ENCODE results near the gene ZDHHC24. TPM values are rescaled to one million over a fixed set of nuclear protein-coding genes. Genes with fewer than 3 reads are reported as not detected.

Gene ZDHHC24, protein sequence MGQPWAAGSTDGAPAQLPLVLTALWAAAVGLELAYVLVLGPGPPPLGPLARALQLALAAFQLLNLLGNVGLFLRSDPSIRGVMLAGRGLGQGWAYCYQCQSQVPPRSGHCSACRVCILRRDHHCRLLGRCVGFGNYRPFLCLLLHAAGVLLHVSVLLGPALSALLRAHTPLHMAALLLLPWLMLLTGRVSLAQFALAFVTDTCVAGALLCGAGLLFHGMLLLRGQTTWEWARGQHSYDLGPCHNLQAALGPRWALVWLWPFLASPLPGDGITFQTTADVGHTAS
- 5.8 to 15.5 TPM (median 14.5 TPM) in 5 replicates for total RNA-seq (2022; extraction: Qiagen RNA extraction; ENCODE audit: low read depth)

DNA sequence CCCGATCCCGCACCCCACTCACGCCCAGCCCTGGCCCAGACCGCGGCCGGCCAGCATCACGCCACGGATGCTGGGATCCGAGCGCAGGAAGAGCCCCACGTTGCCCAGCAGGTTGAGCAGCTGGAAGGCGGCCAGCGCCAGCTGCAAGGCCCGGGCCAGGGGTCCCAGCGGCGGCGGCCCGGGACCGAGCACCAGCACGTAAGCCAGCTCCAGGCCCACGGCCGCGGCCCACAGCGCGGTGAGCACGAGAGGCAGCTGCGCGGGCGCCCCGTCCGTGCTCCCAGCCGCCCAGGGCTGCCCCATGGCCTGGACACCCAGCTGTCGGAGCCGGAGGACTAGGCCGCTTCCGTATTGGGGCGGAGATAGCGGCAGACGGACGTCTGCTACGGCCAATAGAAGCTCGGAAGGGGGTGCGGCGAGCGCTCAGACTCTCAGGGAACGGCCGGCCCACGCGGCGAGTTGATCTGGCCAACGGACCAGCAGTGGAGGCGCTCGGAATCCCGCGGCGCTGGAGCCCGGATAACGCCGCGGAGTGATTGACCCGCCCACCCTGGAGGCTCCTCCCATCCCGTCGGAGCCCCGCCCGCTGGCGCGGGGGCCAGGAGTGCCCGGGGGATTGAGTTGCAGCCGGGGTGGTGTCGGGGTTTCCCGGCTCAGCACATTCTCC lies at the start of gene ZDHHC24:
Gene ZDHHC24, minus strand, starts transcription at position 348 of the 667 bp plus-strand sequence. Its CDS starts 45 bp downstream, at position 303.

DNA sequence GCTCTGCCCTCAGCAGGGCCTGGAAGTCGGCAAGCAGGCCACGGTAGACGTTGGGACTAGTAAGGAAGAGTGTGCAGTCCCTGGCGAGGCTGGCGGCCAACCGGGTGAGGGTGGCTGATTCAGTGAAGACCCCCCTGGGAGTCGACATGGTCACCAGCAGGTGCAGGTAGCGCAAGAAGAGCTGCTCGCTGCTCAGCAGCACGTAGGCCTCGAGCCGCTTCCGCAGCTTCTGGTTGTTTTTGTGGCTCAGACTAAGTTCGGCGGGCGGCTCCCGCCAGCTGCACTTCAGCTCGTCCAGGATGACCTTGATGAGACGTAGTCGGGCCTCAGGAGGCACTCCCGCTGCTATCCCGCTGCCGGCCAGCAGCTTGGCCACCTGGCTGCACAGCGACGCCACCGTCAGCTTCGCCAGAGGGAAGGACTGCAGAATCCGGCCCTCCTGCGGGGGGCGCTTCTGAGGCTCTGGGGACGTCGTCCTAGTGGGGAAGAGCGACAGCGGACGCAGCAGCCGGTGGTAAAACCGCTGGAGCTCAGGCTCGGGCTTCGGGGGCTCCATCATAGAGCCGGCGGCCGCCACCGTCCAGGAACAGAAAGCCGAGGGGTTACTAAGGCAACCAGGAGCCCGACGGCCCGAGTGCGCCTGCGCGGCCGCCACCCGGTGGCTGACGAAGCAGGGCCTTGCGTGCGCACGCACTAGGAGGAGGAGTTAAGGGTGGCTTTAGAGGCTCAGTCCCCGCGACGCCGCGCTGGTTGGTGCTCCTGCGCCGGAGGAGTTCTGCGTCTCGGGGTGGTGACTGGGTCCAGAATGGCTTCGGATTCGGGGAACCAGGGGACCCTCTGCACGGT lies 46.8 kb upstream of the ZDHHC24 start, which contains the start of the genes CCDC87 and CCS:
Gene CCDC87, minus strand, starts transcription at position 607 of the 846 bp plus-strand sequence. Its CDS starts 48 bp downstream, at position 559.
Gene CCS, plus strand, starts transcription at position 729 of the 846 bp plus-strand sequence. Its CDS starts 77 bp downstream, at position 806.

DNA sequence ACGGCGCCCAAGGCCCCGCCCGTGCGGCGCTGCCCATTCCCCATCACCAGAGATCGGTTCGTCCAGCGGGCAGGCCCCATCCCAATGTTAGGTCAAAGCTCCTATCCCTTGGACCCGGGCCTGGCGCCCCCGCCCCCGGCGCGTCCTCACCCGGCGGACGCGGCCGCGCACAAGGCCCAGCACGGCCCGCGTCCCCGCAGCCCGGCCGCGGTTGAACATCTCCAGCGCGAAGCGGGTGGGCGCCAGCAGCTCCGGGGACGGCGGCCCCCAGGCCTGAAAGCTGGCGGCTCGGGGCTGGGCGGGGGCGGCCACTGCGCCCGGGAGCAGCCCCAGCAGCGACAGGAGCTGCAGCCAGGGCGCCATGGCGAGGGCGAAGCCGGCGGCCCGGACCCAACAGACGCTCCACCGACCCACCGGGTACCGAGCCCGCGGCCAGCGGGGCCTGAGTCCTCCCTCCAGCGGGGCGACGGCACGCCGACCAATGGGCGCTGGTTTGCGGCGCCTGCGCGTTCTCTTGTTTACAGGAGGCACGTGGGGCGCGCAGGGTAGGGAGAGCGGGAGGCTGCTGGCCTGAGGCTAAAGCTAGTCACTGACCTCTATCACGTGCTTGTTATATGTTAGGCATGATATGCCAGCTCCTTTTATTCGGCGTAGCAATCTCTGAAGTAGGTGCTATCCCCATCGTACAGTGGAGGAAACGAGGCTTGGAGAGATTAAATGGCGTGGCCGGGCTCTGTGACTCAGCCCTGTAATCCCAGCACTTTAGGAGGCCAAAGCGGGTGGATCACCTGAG lies 22.5 kb upstream of the ZDHHC24 start, which contains the start of gene CTSF:
Gene CTSF, minus strand, starts transcription at position 483 of the 793 bp plus-strand sequence. Its CDS starts 120 bp downstream, at position 363.

DNA sequence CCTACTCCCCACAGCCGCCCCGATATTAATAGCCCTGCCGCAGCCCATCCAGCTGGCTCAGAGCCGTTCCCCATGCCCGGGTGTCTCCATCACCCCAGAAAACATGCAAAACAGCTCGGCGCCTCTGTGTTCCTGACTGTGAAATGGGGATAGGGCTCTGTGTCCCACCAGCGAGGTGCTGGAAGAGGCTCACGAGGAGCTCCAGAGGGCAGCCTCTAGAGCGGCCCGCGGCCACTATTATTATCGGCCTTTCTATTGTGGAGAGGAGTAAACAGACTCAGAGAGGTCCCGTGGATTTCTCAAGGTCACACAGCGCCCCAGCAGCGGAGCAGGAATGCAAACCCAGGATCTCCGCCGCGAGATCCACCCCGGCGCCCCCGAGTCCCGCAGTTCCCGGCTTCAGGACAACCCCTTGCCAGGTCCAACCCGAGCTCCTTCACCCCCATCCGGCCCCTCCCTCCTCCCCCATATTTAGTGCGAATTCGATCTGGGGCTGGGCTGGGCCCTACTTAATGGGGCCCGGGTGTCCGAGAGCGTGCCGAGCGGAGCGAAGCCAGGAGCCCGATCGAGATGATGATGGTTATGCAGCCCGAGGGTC lies 619 bp upstream of the ZDHHC24 start, which contains the start of gene ACTN3:
Gene ACTN3, plus strand, starts transcription at position 536 of the 598 bp plus-strand sequence. Its CDS starts 35 bp downstream, at position 571.

DNA sequence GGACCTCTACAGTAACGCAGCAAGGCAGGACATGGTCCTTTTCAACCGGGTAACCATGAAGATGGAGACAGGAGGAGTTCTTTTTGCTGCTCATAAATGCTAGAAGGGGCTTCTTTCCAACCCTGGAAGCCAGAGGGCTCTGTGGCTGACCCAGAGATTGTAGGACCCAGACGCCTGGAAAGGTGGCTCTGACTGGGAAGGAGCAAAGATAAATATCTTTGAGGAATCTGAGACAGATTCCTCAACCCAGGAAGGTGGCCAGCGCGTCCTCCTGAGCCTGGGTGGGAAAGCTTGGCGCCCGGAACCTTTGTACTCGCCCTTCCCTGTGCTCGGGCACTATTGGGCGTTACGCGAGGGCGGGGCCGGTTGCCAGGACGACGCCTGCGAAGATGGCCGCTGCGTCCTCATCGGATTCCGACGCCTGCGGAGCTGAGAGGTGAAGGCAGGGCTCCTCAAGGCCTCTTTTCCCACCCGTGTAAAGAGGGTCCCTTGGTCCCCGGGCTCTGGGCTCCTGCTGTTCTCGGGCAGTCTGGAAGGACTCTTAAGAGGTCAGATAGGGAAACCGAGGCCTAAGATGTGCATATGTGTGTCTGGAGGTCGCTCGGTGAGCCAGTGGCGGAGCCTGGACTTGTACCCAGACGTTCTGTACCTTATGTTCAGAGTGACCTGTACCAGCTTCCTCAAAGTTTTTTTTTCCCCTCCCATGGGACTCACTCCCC lies 35.4 kb downstream of the ZDHHC24 start, which contains the start of gene BBS1:
Gene BBS1, plus strand, starts transcription at position 365 of the 719 bp plus-strand sequence. Its CDS starts 25 bp downstream, at position 390.

DNA sequence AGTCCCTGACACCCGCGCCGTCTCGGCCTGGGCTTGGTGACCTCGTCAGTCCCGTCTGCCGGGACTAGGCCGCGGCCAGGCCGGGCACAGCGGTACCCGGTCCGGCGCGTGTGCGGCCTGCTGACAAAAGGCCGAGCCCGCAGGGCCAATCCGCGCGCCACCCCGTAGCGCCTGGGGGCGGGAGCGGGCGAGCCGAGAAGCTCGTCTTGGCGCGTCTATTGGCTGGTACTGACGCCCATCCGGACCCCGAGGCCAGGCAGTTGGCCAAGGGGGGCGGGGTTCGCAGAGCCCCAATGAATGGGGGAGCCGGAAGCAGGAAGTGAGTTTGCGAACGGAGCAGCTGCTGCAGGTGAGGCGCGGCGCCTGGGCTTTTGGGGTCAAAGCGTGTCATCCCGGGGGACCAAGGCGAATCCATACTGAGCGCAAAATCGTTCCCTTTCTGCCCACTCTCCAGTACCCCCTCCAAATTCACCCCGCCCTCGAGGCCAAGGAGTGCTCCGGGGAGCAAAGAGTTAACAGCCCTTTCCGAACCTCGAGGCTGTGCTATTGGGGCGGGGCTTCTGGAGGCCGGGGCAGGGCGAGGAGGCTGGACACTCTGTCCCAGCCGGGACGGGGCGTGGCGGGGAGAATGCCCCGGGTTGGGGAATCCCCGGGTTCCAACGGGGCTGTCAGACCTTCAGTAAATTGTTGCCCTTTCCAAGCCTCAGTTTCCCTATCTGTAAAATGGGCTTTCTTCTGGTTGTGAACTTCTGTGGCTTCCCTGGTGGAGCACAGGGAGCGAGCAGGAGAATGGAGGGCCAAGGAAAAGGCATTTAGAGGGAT lies 65.5 kb downstream of the ZDHHC24 start, which contains the start of gene DPP3:
Gene DPP3, plus strand, starts transcription at position 318 of the 822 bp plus-strand sequence. CDS start 1,767 bp downstream, outside the sequence.

Other genes starting within 250 kb of the ZDHHC24 start
- not detected in 5 replicates for gene CD248, start 229.0 kb downstream of the ZDHHC24 start, total RNA-seq (2022; extraction: Qiagen RNA extraction; ENCODE audit: low read depth)
- gene RIN1, start 209.6 kb downstream of the ZDHHC24 start, total RNA-seq (2022; extraction: Qiagen RNA extraction; ENCODE audit: low read depth): 26.3 to 36.8 TPM (median 35.7 TPM) in 5 replicates
- gene BRMS1, start 200.9 kb downstream of the ZDHHC24 start, total RNA-seq (2022; extraction: Qiagen RNA extraction; ENCODE audit: low read depth): 68.8 to 102 TPM (median 87.9 TPM) in 5 replicates
- 11.0 to 19.7 TPM (median 18.7 TPM) in 5 replicates for gene B4GAT1, start 198.4 kb downstream of the ZDHHC24 start, total RNA-seq (2022; extraction: Qiagen RNA extraction; ENCODE audit: low read depth)
- 2.5 to 5.8 TPM (median 5.7 TPM) in 5 replicates for gene SLC29A2, start 174.3 kb downstream of the ZDHHC24 start, total RNA-seq (2022; extraction: Qiagen RNA extraction; ENCODE audit: low read depth)
- gene NPAS4, start 125.0 kb downstream of the ZDHHC24 start, total RNA-seq (2022; extraction: Qiagen RNA extraction; ENCODE audit: low read depth): not detected in 5 replicates
- gene MRPL11, start 107.2 kb downstream of the ZDHHC24 start, total RNA-seq (2022; extraction: Qiagen RNA extraction; ENCODE audit: low read depth): 81.3 to 121 TPM (median 106 TPM) in 5 replicates
- 3.1 to 6.5 TPM (median 5.5 TPM) in 5 replicates for gene PELI3, start 79.1 kb downstream of the ZDHHC24 start, total RNA-seq (2022; extraction: Qiagen RNA extraction; ENCODE audit: low read depth)
- 49.5 to 57.7 TPM (median 55.3 TPM) in 5 replicates for gene DPP3, start 65.6 kb downstream of the ZDHHC24 start, total RNA-seq (2022; extraction: Qiagen RNA extraction; ENCODE audit: low read depth)
- gene BBS1, start 35.4 kb downstream of the ZDHHC24 start, total RNA-seq (2022; extraction: Qiagen RNA extraction; ENCODE audit: low read depth): 7.7 to 11.6 TPM (median 9.6 TPM) in 5 replicates
- 0.15 TPM in 1 of 5 replicates, not detected in the others for gene ACTN3, start 855 bp upstream of the ZDHHC24 start, total RNA-seq (2022; extraction: Qiagen RNA extraction; ENCODE audit: low read depth)
- gene CTSF, start 22.6 kb upstream of the ZDHHC24 start, total RNA-seq (2022; extraction: Qiagen RNA extraction; ENCODE audit: low read depth): 27.1 to 40.9 TPM (median 32.9 TPM) in 5 replicates
- gene CCDC87, start 47.0 kb upstream of the ZDHHC24 start, total RNA-seq (2022; extraction: Qiagen RNA extraction; ENCODE audit: low read depth): 0.55 to 0.85 TPM (median 0.79 TPM) in 5 replicates
- 22.1 to 34.1 TPM (median 30.4 TPM) in 5 replicates for gene CCS, start 47.1 kb upstream of the ZDHHC24 start, total RNA-seq (2022; extraction: Qiagen RNA extraction; ENCODE audit: low read depth)
- 60.9 to 78.4 TPM (median 72.6 TPM) in 5 replicates for gene RBM14, start 70.6 kb upstream of the ZDHHC24 start, total RNA-seq (2022; extraction: Qiagen RNA extraction; ENCODE audit: low read depth)
- 132 to 155 TPM (median 137 TPM) in 5 replicates for gene RBM4, start 92.7 kb upstream of the ZDHHC24 start, total RNA-seq (2022; extraction: Qiagen RNA extraction; ENCODE audit: low read depth)
- 15.4 to 24.4 TPM (median 21.5 TPM) in 5 replicates for gene RBM4B, start 131.8 kb upstream of the ZDHHC24 start, total RNA-seq (2022; extraction: Qiagen RNA extraction; ENCODE audit: low read depth)
- 9.3 to 14.5 TPM (median 10.5 TPM) in 5 replicates for gene SPTBN2, start 183.2 kb upstream of the ZDHHC24 start, total RNA-seq (2022; extraction: Qiagen RNA extraction; ENCODE audit: low read depth)

All from A549 treated with ZK216348 at 1 μM for 4 hours (cell line).